Uterus (tissue), 2 donors: Measurements from ENCODE around the gene FGF7.
"Not testable (repeated sequence)": the region's sequence is repeated elsewhere in the genome, so short reads cannot be mapped to it uniquely, and the experiment has no call there.

ENCODE experiments used
- POLR2A ChIP-seq, 2 donors: fragments of 450-650 bp; IDR thresholded peaks; one replicate each; pipeline ENCODE4 v1.6.1; 2016; ENCODE audit warnings: antibody characterized with exemption in 2 of 2, mild to moderate bottlenecking in 1 of 2, moderate library complexity in 1 of 2
- TF ChIP-seq, protein P1 (sequence below), 4 experiments: fragments of 200-600 bp in 2 of 4; fragments of 450-650 bp in 2 of 4; sonication (generic) in 2 of 4; IDR thresholded peaks; one replicate each; pipeline ENCODE4 v1.5.1; 2016 to 2019; ENCODE audit warnings: antibody characterized with exemption in 4 of 4, mild to moderate bottlenecking in 2 of 4, moderate library complexity in 1 of 4

- TF ChIP-seq, protein P1, sequence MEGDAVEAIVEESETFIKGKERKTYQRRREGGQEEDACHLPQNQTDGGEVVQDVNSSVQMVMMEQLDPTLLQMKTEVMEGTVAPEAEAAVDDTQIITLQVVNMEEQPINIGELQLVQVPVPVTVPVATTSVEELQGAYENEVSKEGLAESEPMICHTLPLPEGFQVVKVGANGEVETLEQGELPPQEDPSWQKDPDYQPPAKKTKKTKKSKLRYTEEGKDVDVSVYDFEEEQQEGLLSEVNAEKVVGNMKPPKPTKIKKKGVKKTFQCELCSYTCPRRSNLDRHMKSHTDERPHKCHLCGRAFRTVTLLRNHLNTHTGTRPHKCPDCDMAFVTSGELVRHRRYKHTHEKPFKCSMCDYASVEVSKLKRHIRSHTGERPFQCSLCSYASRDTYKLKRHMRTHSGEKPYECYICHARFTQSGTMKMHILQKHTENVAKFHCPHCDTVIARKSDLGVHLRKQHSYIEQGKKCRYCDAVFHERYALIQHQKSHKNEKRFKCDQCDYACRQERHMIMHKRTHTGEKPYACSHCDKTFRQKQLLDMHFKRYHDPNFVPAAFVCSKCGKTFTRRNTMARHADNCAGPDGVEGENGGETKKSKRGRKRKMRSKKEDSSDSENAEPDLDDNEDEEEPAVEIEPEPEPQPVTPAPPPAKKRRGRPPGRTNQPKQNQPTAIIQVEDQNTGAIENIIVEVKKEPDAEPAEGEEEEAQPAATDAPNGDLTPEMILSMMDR (IDR thresholded peaks at IDR 0.05) = not testable (repeated sequence)
- not testable (repeated sequence) for TF ChIP-seq POLR2A (IDR thresholded peaks at IDR 0.05)
Observed at GRCh38 chr15:49478982-49479381, 55.9 kb downstream of the FGF7 start.
